Pulmonary artery endothelial cell (primary cell): ENCODE results near the gene SPEF2. TPM values are rescaled to one million over a fixed set of nuclear protein-coding genes. Genes with fewer than 3 reads are reported as not detected.
"Not testable (repeated sequence)": the region's sequence is repeated elsewhere in the genome, so short reads cannot be mapped to it uniquely, and the experiment has no call there.

Source experiments
- DNase-seq: peaks from one replicate; pipeline ENCODE4 v3.0.0-alpha.2; 2011; ENCODE audit warnings: low read depth, low spot score
- total RNA-seq: library from RNA; depleted of rRNA; stranded (reverse); fragments of >200 nt; gene quantifications from 2 replicates; pipeline ENCODE4 v1.2.3, GENCODE V29; 2014

Gene SPEF2
- total RNA-seq, 1 donor from 2014 or later = 0.92 TPM

- DNase-seq = no peak
Measured at GRCh38 chr5:35852084-35852734, 234.5 kb downstream of the SPEF2 start.

GRCh38 chr5:35852773-35853172 lies 235.1 kb downstream of the SPEF2 start:
- DNase-seq = no peak

GRCh38 chr5:35853631-35854030 lies 236.0 kb downstream of the SPEF2 start:
- no peak for DNase-seq

- no peak for DNase-seq
Measured at GRCh38 chr5:35854248-35854647, 236.6 kb downstream of the SPEF2 start.

- DNase-seq = no peak
Measured at GRCh38 chr5:35855187-35855586, 237.5 kb downstream of the SPEF2 start.

- not testable (repeated sequence) for DNase-seq
Measured at GRCh38 chr5:35856186-35856764, 238.6 kb downstream of the SPEF2 start.

GRCh38 chr5:35856765-35857351 lies 239.2 kb downstream of the SPEF2 start, which contains the start of gene IL7R:
Gene IL7R, plus strand, starts transcription at chr5:35856891. Its CDS starts 87 bp downstream, at chr5:35856978.
- no peak for DNase-seq

- DNase-seq = peak; percentile 32
Measured at GRCh38 chr5:35857606-35858205, 240.0 kb downstream of the SPEF2 start.

- no peak for DNase-seq
Measured at GRCh38 chr5:35859101-35859661, 241.5 kb downstream of the SPEF2 start.

- DNase-seq = no peak
Measured at GRCh38 chr5:35860686-35861085, 243.0 kb downstream of the SPEF2 start.

- DNase-seq = no peak
Measured at GRCh38 chr5:35861718-35862117, 244.1 kb downstream of the SPEF2 start.

- DNase-seq = no peak
Measured at GRCh38 chr5:35862126-35862525, 244.5 kb downstream of the SPEF2 start.

- DNase-seq = no peak
Measured at GRCh38 chr5:35863159-35863558, 245.5 kb downstream of the SPEF2 start.

Other genes with a start within 250 kb of the SPEF2 start
- gene IL7R, start 239.0 kb downstream of the SPEF2 start, total RNA-seq = 0.39 and 1.2 TPM in 2 replicates